Endodermal cell (in vitro differentiated cells): Measurements from ENCODE around the gene CHN1. TPM values are rescaled to one million over a fixed set of nuclear protein-coding genes. Genes with fewer than 3 reads are reported as not detected.

Experiments
- DNase-seq: peaks from one replicate; pipeline ENCODE4 v3.0.0-alpha.2; 2017
- H3K27ac ChIP-seq: 2 replicates; pipeline ENCODE4 v1.5.1; 2013; ENCODE audit warnings: mild to moderate bottlenecking, low read depth, low read length, moderate library complexity
- H3K27me3 ChIP-seq: 2 replicates; pipeline ENCODE4 v1.6.1; 2013; ENCODE audit warnings: mild to moderate bottlenecking, low read length, moderate library complexity; ENCODE audit not compliant: insufficient read depth, control insufficient read depth, poor library complexity, severe bottlenecking
- H3K36me3 ChIP-seq: 2 replicates; pipeline ENCODE4 v1.7.0; 2013; ENCODE audit warnings: mild to moderate bottlenecking, low read length, moderate library complexity; ENCODE audit not compliant: control insufficient read depth, insufficient read depth
- H3K4me1 ChIP-seq: one replicate; pipeline ENCODE4 v1.7.0; 2013; ENCODE audit warnings: low read length; ENCODE audit not compliant: control insufficient read depth, insufficient read depth
- H3K4me3 ChIP-seq: 2 replicates; pipeline ENCODE4 v1.5.1; 2013; ENCODE audit warnings: mild to moderate bottlenecking, low read length, moderate library complexity
- H3K9ac ChIP-seq: 2 replicates; pipeline ENCODE4 v1.6.1; 2013; ENCODE audit warnings: mild to moderate bottlenecking, low read length, moderate library complexity; ENCODE audit not compliant: poor library complexity, severe bottlenecking; ENCODE audit errors: extremely low read depth
- H3K9me3 ChIP-seq: 2 replicates; pipeline ENCODE4 v1.6.1; 2013; ENCODE audit warnings: mild to moderate bottlenecking, low read length, moderate library complexity; ENCODE audit not compliant: control insufficient read depth
- H3K27ac Mint-ChIP-seq: 2 replicates; pipeline ENCODE4 v1.8.0; 2020; ENCODE audit warnings: mixed read lengths
- H3K27me3 Mint-ChIP-seq: 2 replicates; pipeline ENCODE4 v1.8.0; 2021; ENCODE audit warnings: mild to moderate bottlenecking, mixed read lengths; ENCODE audit not compliant: insufficient read depth
- H3K36me3 Mint-ChIP-seq: 2 replicates; pipeline ENCODE4 v1.8.0; 2020; ENCODE audit warnings: low read depth, mixed read lengths
- H3K4me1 Mint-ChIP-seq: 2 replicates; pipeline ENCODE4 v1.8.0; 2020; ENCODE audit warnings: mixed read lengths
- H3K4me3 Mint-ChIP-seq: 2 replicates; pipeline ENCODE4 v1.8.0; 2020; ENCODE audit warnings: mild to moderate bottlenecking, moderate library complexity, mixed read lengths
- H3K9me3 Mint-ChIP-seq: 2 replicates; pipeline ENCODE4 v1.8.0; 2020; ENCODE audit warnings: mild to moderate bottlenecking, mixed read lengths
- CTCF ChIP-seq: fragments of 200-600 bp; sonication (generic); conservative IDR thresholded peaks from 2 replicates; pipeline ENCODE4 v1.5.0; 2021; ENCODE audit warnings: antibody characterized with exemption, mild to moderate bottlenecking
- WGBS, 2 experiments: methylation state at CpG; one replicate each; pipeline versions ENCODE4 v1.1.5 to v1.1.7; 2013; ENCODE audit warnings: missing lambda C conversion rate in 2 of 2, mixed read lengths in 1 of 2; ENCODE audit not compliant: insufficient coverage in 1 of 2, insufficient read length in 1 of 2; 5-methylcytosine and 5-hydroxymethylcytosine counted together
- total RNA-seq, 2 donors: library from RNA; stranded (reverse); fragmentation: NEBNext Ultra II Directional in 1 of 2; extraction: Animal tissue kit (Norgen Biotek cat#: 25700) in 1 of 2; gene quantifications; 2 replicates in 1 of 2; 3 replicates in 1 of 2; pipeline ENCODE4 v1.2.1, GENCODE V29; 2021

CHN1 gene
- total RNA-seq, 2 donors from 2014 or later = 24.3 to 28.8 TPM

- Mint-ChIP-seq H3K9me3 (peaks cover 1% of the 10 kb centered on the region), H3K27me3 (no peaks in the 10 kb centered on the region), H3K27ac (no peak overlapping the region), H3K36me3 (no peaks in the 10 kb centered on the region), H3K4me1 (peaks cover 2% of the 10 kb centered on the region), H3K4me3 (no peak overlapping the region)
- DNase-seq = no peak
- H3K36me3 ChIP-seq = no peaks in the 10 kb centered on the region
- TF ChIP-seq CTCF = peak; percentile 80
- no peak overlapping the region for H3K9ac ChIP-seq
- WGBS, 2 experiments = 61 to 80% methylated on average over 2 of the region's 2 CpGs
- no peak overlapping the region for H3K4me3 ChIP-seq
- H3K27me3 ChIP-seq = no peaks in the 10 kb centered on the region
- no peaks in the 10 kb centered on the region for H3K9me3 ChIP-seq
- no peaks in the 10 kb centered on the region for H3K4me1 ChIP-seq
- H3K27ac ChIP-seq = peak overlapping the region; percentile 16
These were observed 19.6 kb downstream of the CHN1 start for GRCh38 chr2:174985614-174986013.

GRCh38 chr2:174984561-174984960, 20.6 kb downstream of the CHN1 start:
- H3K9me3 ChIP-seq = no peaks in the 10 kb centered on the region
- no peaks in the 10 kb centered on the region for H3K4me1 ChIP-seq
- no peaks in the 10 kb centered on the region for H3K27me3 ChIP-seq
- H3K9ac ChIP-seq = no peak overlapping the region
- Mint-ChIP-seq H3K4me1 (no peaks in the 10 kb centered on the region), H3K27me3 (no peaks in the 10 kb centered on the region), H3K27ac (no peak overlapping the region), H3K36me3 (no peaks in the 10 kb centered on the region), H3K4me3 (no peak overlapping the region), H3K9me3 (no peaks in the 10 kb centered on the region)
- peak overlapping the region; percentile 24 for H3K27ac ChIP-seq
- H3K36me3 ChIP-seq = no peaks in the 10 kb centered on the region
- no peak overlapping the region for H3K4me3 ChIP-seq
- TF ChIP-seq CTCF = no peak
- 89% methylated on average over 4 of the region's 4 CpGs; no CpG with 5 or more reads in 1 of the 2 experiments for WGBS, 2 experiments
- no peak for DNase-seq

GRCh38 chr2:174981331-174981730, 23.9 kb downstream of the CHN1 start:
- Histone ChIP-seq H3K9me3 (no peaks in the 10 kb centered on the region), H3K4me1 (no peaks in the 10 kb centered on the region), H3K27me3 (no peaks in the 10 kb centered on the region), H3K9ac (no peak overlapping the region), H3K36me3 (no peaks in the 10 kb centered on the region), H3K4me3 (no peak overlapping the region), H3K27ac (no peak overlapping the region)
- no peak overlapping the region for H3K4me3 Mint-ChIP-seq
- no peaks in the 10 kb centered on the region for H3K36me3 Mint-ChIP-seq
- H3K4me1 Mint-ChIP-seq = peaks cover 8% of the 10 kb centered on the region
- no peaks in the 10 kb centered on the region for H3K9me3 Mint-ChIP-seq
- no peak for DNase-seq
- H3K27ac Mint-ChIP-seq = no peak overlapping the region
- TF ChIP-seq CTCF = no peak
- no peaks in the 10 kb centered on the region for H3K27me3 Mint-ChIP-seq
- WGBS, 2 experiments = 94 to 100% methylated on average over 1 to 2 of the region's 2 CpGs
